ENCODE results near the gene PLA2G4F.

GRCh38 chr15:42166225-42166940 lies 9.9 kb upstream of the PLA2G4F start:
- TF ChIP-seq POLR2A (IDR thresholded peaks at IDR 0.05): no peak
- no peak for TF ChIP-seq CTCF (IDR thresholded peaks at IDR 0.05)
